Measurements from ENCODE around the gene IVNS1ABP.

The IVNS1ABP gene

GRCh38 chr1:185309566-185309965, 7.5 kb downstream of the IVNS1ABP start:
- Histone ChIP-seq H3K9me3 (no peaks in the 10 kb centered on the region), H3K4me3 (ENCODE audit: low read depth, low read length) (no peak overlapping the region), H3K4me1 (no peaks in the 10 kb centered on the region; the same call in 1 of the 2 replicates), H3K27me3 (no peaks in the 10 kb centered on the region), H3K36me3 (peaks cover 67% of the 10 kb centered on the region)
- DNase-seq = no peak
- TF ChIP-seq CTCF (IDR thresholded peaks at IDR 0.05; ENCODE audit: low read depth, low read length) = no peak

- no peak for TF ChIP-seq CTCF (IDR thresholded peaks at IDR 0.05; ENCODE audit: low read depth, low read length)
- Histone ChIP-seq H3K36me3 (peaks cover 82% of the 10 kb centered on the region), H3K9me3 (no peaks in the 10 kb centered on the region), H3K4me3 (ENCODE audit: low read depth, low read length) (no peak overlapping the region), H3K27me3 (no peaks in the 10 kb centered on the region), H3K4me1 (no peaks in the 10 kb centered on the region)
- no peak for DNase-seq
Observed at GRCh38 chr1:185308126-185308525, 8.9 kb downstream of the IVNS1ABP start.

GRCh38 chr1:185305419-185305818, 11.6 kb downstream of the IVNS1ABP start:
- H3K27me3 ChIP-seq = no peaks in the 10 kb centered on the region
- peaks cover 98% of the 10 kb centered on the region for H3K36me3 ChIP-seq
- no peaks in the 10 kb centered on the region for H3K4me1 ChIP-seq
- DNase-seq = no peak
- no peak for TF ChIP-seq CTCF (IDR thresholded peaks at IDR 0.05; ENCODE audit: low read depth, low read length)
- no peaks in the 10 kb centered on the region for H3K9me3 ChIP-seq
- no peak overlapping the region for H3K4me3 ChIP-seq (ENCODE audit: low read depth, low read length)

- no peak for TF ChIP-seq CTCF (IDR thresholded peaks at IDR 0.05; ENCODE audit: low read depth, low read length)
- no peaks in the 10 kb centered on the region for H3K27me3 ChIP-seq
- no peaks in the 10 kb centered on the region for H3K4me1 ChIP-seq
- H3K4me3 ChIP-seq (ENCODE audit: low read depth, low read length) = no peak overlapping the region
- DNase-seq = no peak
- H3K9me3 ChIP-seq = no peaks in the 10 kb centered on the region
- H3K36me3 ChIP-seq = peaks cover 86% of the 10 kb centered on the region
Observed at GRCh38 chr1:185300152-185300551, 16.9 kb downstream of the IVNS1ABP start.

GRCh38 chr1:185297982-185298381, 19.1 kb downstream of the IVNS1ABP start:
- H3K4me3 ChIP-seq (ENCODE audit: low read depth, low read length) = no peak overlapping the region
- TF ChIP-seq CTCF (IDR thresholded peaks at IDR 0.05; ENCODE audit: low read depth, low read length) = no peak
- H3K9me3 ChIP-seq = no peaks in the 10 kb centered on the region
- H3K36me3 ChIP-seq = peaks cover 68% of the 10 kb centered on the region
- DNase-seq = no peak
- no peaks in the 10 kb centered on the region for H3K4me1 ChIP-seq
- no peaks in the 10 kb centered on the region for H3K27me3 ChIP-seq

GRCh38 chr1:185295091-185295490, 22.0 kb downstream of the IVNS1ABP start:
- H3K36me3 ChIP-seq = peaks cover 39% of the 10 kb centered on the region
- no peaks in the 10 kb centered on the region for H3K4me1 ChIP-seq
- H3K9me3 ChIP-seq = no peaks in the 10 kb centered on the region
- no peak overlapping the region for H3K4me3 ChIP-seq (ENCODE audit: low read depth, low read length)
- no peak for DNase-seq
- TF ChIP-seq CTCF (IDR thresholded peaks at IDR 0.05; ENCODE audit: low read depth, low read length) = no peak
- no peaks in the 10 kb centered on the region for H3K27me3 ChIP-seq
